HepG2 (cell line): ENCODE measurements around the gene MITF. TPM values are rescaled to one million over a fixed set of nuclear protein-coding genes. Genes with fewer than 3 reads are reported as not detected.

Experiments used
- ATAC-seq: fragments of 200-7000 bp; cut with Tn5 transposase; 3 replicates; pipeline ENCODE4 v1.9.1; 2020; ENCODE audit warnings: mild to moderate bottlenecking, moderate library complexity
- BruUV-seq: library from RNA; stranded (reverse); fragments of 400-500 nt; replicated peaks from 2 replicates; lab custom pipeline; 2021; lab: Mats Ljungman, UMichigan
- CTCF ChIA-PET: fragments of 300-600 bp; formaldehyde crosslinking; extraction: SDS; loops from one replicate; lab custom pipeline; 2021; ENCODE audit warnings: low total read pairs, inconsistent platforms, low intra/inter-chr PET ratio; lab: Yijun Ruan, JAX
- POLR2A ChIA-PET: fragments of 350-600 bp; sonication (Branson Sonifier 250); formaldehyde crosslinking; loops from one replicate; lab custom pipeline; 2020; ENCODE audit warnings: antibody characterized with exemption, inconsistent platforms; lab: Yijun Ruan, JAX
- DNase-seq: peaks from one replicate; pipeline ENCODE4 v3.0.0-alpha.2; 2015; ENCODE audit warnings: low spot score
- FAIRE-seq: peaks from 3 replicates; lab custom pipeline; 2011; peaks lifted over from hg19 to GRCh38; lab: Jason Lieb, UNC
- H2AFZ ChIP-seq: one replicate; pipeline ENCODE4 v1.6.1; 2011; ENCODE audit warnings: low read length, inconsistent platforms
- H3K27ac ChIP-seq: fragments of 300-600 bp; 3 replicates; pipeline ENCODE4 v1.8.0; 2011; ENCODE audit warnings: mixed run types, mild to moderate bottlenecking, mixed read lengths, low read length, inconsistent platforms; ENCODE audit not compliant: insufficient read depth; ENCODE audit errors: extremely low read length
- H3K27me3 ChIP-seq, 2 experiments: fragments of 200-600 bp in 1 of 2; 2 replicates in 1 of 2; 3 replicates in 1 of 2; pipeline versions ENCODE4 v1.6.0 to v1.8.0; 2011; ENCODE audit warnings: low read length in 2 of 2, mild to moderate bottlenecking in 2 of 2, moderate library complexity in 2 of 2, inconsistent platforms in 1 of 2; ENCODE audit not compliant: insufficient read depth in 2 of 2, control insufficient read depth in 1 of 2
- H3K36me3 ChIP-seq, 2 experiments: fragments of 200-600 bp in 1 of 2; replicated peaks in 1 of 2; 2 replicates in 1 of 2; 3 replicates in 1 of 2; pipeline versions ENCODE4 v1.5.1 to v1.8.0; 2011; ENCODE audit warnings: low read length in 2 of 2, inconsistent platforms in 1 of 2; ENCODE audit not compliant: insufficient read depth in 2 of 2, control insufficient read depth in 1 of 2
- H3K4me1 ChIP-seq: 2 replicates; pipeline ENCODE4 v1.5.1; 2012; ENCODE audit warnings: low read length, inconsistent platforms; ENCODE audit not compliant: insufficient read depth
- H3K4me2 ChIP-seq: 2 replicates; pipeline ENCODE4 v1.6.0; 2011; ENCODE audit warnings: low read depth, low read length, inconsistent platforms
- H3K4me3 ChIP-seq, 3 experiments: fragments of 200-600 bp in 1 of 3; sonication (generic), shearing (Covaris generic) in 1 of 3; replicated peaks in 1 of 3; 2 replicates each; pipeline ENCODE4 v1.5.1; 2011 to 2016; ENCODE audit warnings: low read length in 3 of 3, inconsistent platforms in 2 of 3, low read depth in 2 of 3, mild to moderate bottlenecking in 2 of 3, control low read depth in 1 of 3, mixed read lengths in 1 of 3; ENCODE audit not compliant: insufficient read depth in 1 of 3
- H3K79me2 ChIP-seq: one replicate; pipeline ENCODE4 v1.6.1; 2011; ENCODE audit warnings: low read length, inconsistent platforms; ENCODE audit not compliant: insufficient read depth
- H3K9ac ChIP-seq: 2 replicates; pipeline ENCODE4 v1.6.0; 2011; ENCODE audit warnings: mild to moderate bottlenecking, low read depth, low read length, inconsistent platforms; ENCODE audit not compliant: insufficient read depth
- H3K9me3 ChIP-seq: 2 replicates; pipeline ENCODE4 v1.5.1; 2012; ENCODE audit warnings: mild to moderate bottlenecking, low read length
- H4K20me1 ChIP-seq: 2 replicates; pipeline ENCODE4 v1.6.0; 2011; ENCODE audit warnings: inconsistent platforms, mild to moderate bottlenecking, low read length, moderate library complexity; ENCODE audit not compliant: insufficient read depth
- BCL6 ChIP-seq: IDR thresholded peaks from 2 replicates; pipeline ENCODE4 v1.6.1; 2016; ENCODE audit warnings: missing genetic modification reagents, missing compliant biosample characterization
- CENPT ChIP-seq: sonication (generic); formaldehyde crosslinking; IDR thresholded peaks from 2 replicates; pipeline ENCODE4 v1.8.0; 2022; ENCODE audit warnings: low read depth, mild to moderate bottlenecking, moderate library complexity, missing genetic modification reagents
- KAT7 ChIP-seq: IDR thresholded peaks from 2 replicates; pipeline ENCODE4 v1.6.1; 2018; ENCODE audit warnings: borderline replicate concordance, missing compliant biosample characterization
- MTERF4 ChIP-seq: sonication (generic); formaldehyde crosslinking; IDR thresholded peaks from 2 replicates; pipeline ENCODE4 v1.8.0; 2023; ENCODE audit warnings: mild to moderate bottlenecking, missing genetic modification reagents
- PAWR ChIP-seq: sonication (generic); formaldehyde crosslinking; IDR thresholded peaks from 2 replicates; pipeline ENCODE4 v1.4.0; 2020; ENCODE audit warnings: missing genetic modification reagents, mild to moderate bottlenecking, borderline replicate concordance
- SOX6 ChIP-seq, 2 experiments: fragments of 450-650 bp in 1 of 2; sonication (generic) in 1 of 2; formaldehyde crosslinking in 1 of 2; IDR thresholded peaks; 2 replicates each; pipeline versions ENCODE4 v1.4.0 to v1.6.1; 2017 to 2020; ENCODE audit warnings: antibody characterized with exemption in 1 of 2, mild to moderate bottlenecking in 1 of 2, missing genetic modification reagents in 1 of 2
- SP1 ChIP-seq, 2 experiments: fragments of 450-650 bp in 1 of 2; sonication (generic) in 1 of 2; formaldehyde crosslinking in 1 of 2; IDR thresholded peaks; 2 replicates each; pipeline versions ENCODE4 v1.4.0 to v1.6.1; 2016 to 2020; ENCODE audit warnings: missing genetic modification reagents in 1 of 2
- SPEN ChIP-seq: sonication (generic); formaldehyde crosslinking; IDR thresholded peaks from 2 replicates; pipeline ENCODE4 v1.5.1; 2020; ENCODE audit warnings: low read depth, mild to moderate bottlenecking, missing genetic modification reagents
- ZKSCAN5 ChIP-seq: sonication (generic); formaldehyde crosslinking; IDR thresholded peaks from 2 replicates; pipeline ENCODE4 v1.5.1; 2020; ENCODE audit warnings: mild to moderate bottlenecking, missing genetic modification reagents
- ZNF160 ChIP-seq: sonication (generic); formaldehyde crosslinking; IDR thresholded peaks from 2 replicates; pipeline ENCODE4 v1.8.0; 2022; ENCODE audit warnings: mild to moderate bottlenecking, inconsistent platforms, missing genetic modification reagents
- ZNF260 ChIP-seq: sonication (generic); formaldehyde crosslinking; IDR thresholded peaks from 2 replicates; pipeline ENCODE4 v1.4.0; 2020; ENCODE audit warnings: missing genetic modification reagents, low read depth, mild to moderate bottlenecking, borderline replicate concordance
- ZNF326 ChIP-seq: sonication (generic); formaldehyde crosslinking; IDR thresholded peaks from 2 replicates; pipeline ENCODE4 v1.4.0; 2020; ENCODE audit warnings: missing genetic modification reagents, borderline replicate concordance
- ZNF335 ChIP-seq: sonication (generic); formaldehyde crosslinking; IDR thresholded peaks from 2 replicates; pipeline ENCODE4 v1.4.0; 2020; ENCODE audit warnings: missing genetic modification reagents
- ZNF451 ChIP-seq: sonication (generic); formaldehyde crosslinking; IDR thresholded peaks from 2 replicates; pipeline ENCODE4 v1.5.0; 2020; ENCODE audit warnings: mild to moderate bottlenecking, missing genetic modification reagents
- WGBS: methylation state at CpG from one replicate; pipeline ENCODE4 v1.1.6; 2017; ENCODE audit warnings: low lambda C conversion rate; 5-methylcytosine and 5-hydroxymethylcytosine counted together
- in situ Hi-C: cut with HindIII; loops from 2 replicates; pipeline ENCODE4 v1.10.0; 2017; ENCODE audit warnings: low pct_unique_long_range_greater_than_20kb; ENCODE audit not compliant: extremely low pct_ligation_motif_present
- intact Hi-C: fragments of 100-400 bp; cut with micrococcal nuclease; formaldehyde crosslinking; loops from one replicate; pipeline ENCODE4 v1.10.0; 2022; ENCODE audit not compliant: unreplicated experiment
- polyA plus RNA-seq, 8 experiments: library from polyadenylated mRNA; depleted of rRNA in 3 of 8; stranded (reverse) in 7 of 8; unstranded in 1 of 8; fragments of >200 nt; fragmentation: Illumina TruSeq in 4 of 8; extraction: Trizol in 4 of 8; gene quantifications; 2 replicates each; pipeline versions ENCODE4 v1.2.1 to v1.2.3, GENCODE V29; 2011 to 2016; ENCODE audit warnings: low read depth in 4 of 8, missing spikeins in 1 of 8, mixed read lengths in 1 of 8; ENCODE audit not compliant: insufficient read depth in 1 of 8
- total RNA-seq, 5 experiments: library from RNA; depleted of rRNA; stranded (reverse); fragments of >200 nt; fragmentation: Illumina TruSeq; extraction: Trizol; gene quantifications; 2 replicates each; pipeline ENCODE4 v1.2.3, GENCODE V29; 2016; ENCODE audit warnings: low read depth in 1 of 5

The MITF gene
- total and polyA plus RNA-seq, 2 of the 13 experiments (the other 11 are each of a cell fraction or from before 2014, with no cell fraction given): 0.12 to 0.38 TPM

GRCh38 chr3:69806735-69807438, 67.6 kb downstream of the MITF start:
- no peak overlapping the region for H3K9ac ChIP-seq
- no peaks in the 10 kb centered on the region for H3K9me3 ChIP-seq
- no peaks in the 10 kb centered on the region for H3K4me1 ChIP-seq
- no peaks in the 10 kb centered on the region for H3K36me3 ChIP-seq
- no peaks in the 10 kb centered on the region for H3K79me2 ChIP-seq
- DNase-seq (no peak), ATAC-seq (no peak), FAIRE-seq (no peak)
- no peak overlapping the region for H3K27ac ChIP-seq
- no peaks in the 10 kb centered on the region for H3K27me3 ChIP-seq
- no peak overlapping the region for H3K4me2 ChIP-seq
- ChIA-PET POLR2A (no interaction called here), CTCF (no interaction called here)
- H4K20me1 ChIP-seq: no peaks in the 10 kb centered on the region
- no peak overlapping the region for H2AFZ ChIP-seq
- intact Hi-C loops: no loop called here
- 0% methylated on average over 1 of the region's 1 CpG for WGBS
- BruUV-seq: no TSS peak
- TF ChIP-seq CENPT (CRISPR knock-in tag) (no peak), ZNF260 (CRISPR knock-in tag) (no peak), ZNF335 (CRISPR knock-in tag) (no peak), PAWR (CRISPR knock-in tag) (no peak), ZNF326 (CRISPR knock-in tag) (no peak), ZKSCAN5 (CRISPR knock-in tag) (no peak), BCL6 (no peak), SOX6 (IDR thresholded peaks at IDR 0.05) (no peak), SOX6 (CRISPR knock-in tag; IDR thresholded peaks at IDR 0.05) (no peak), MTERF4 (CRISPR knock-in tag) (no peak), SPEN (CRISPR knock-in tag) (no peak), SP1 (IDR thresholded peaks at IDR 0.05) (no peak), SP1 (CRISPR knock-in tag; IDR thresholded peaks at IDR 0.05) (no peak), ZNF160 (CRISPR knock-in tag) (no peak), KAT7 (no peak), ZNF451 (no peak)
- TF ChIP-seq, all 625 proteins: peak for 0
- in situ Hi-C loops: no loop called here
- no peak overlapping the region for H3K4me3 ChIP-seq
